ENCODE data around the gene ECPAS. TPM values are rescaled to one million over a fixed set of nuclear protein-coding genes. Genes with fewer than 3 reads are reported as not detected.

Gene ECPAS
- total RNA-seq, 1 experiment from 2014 or later, result 106 TPM

DNA sequence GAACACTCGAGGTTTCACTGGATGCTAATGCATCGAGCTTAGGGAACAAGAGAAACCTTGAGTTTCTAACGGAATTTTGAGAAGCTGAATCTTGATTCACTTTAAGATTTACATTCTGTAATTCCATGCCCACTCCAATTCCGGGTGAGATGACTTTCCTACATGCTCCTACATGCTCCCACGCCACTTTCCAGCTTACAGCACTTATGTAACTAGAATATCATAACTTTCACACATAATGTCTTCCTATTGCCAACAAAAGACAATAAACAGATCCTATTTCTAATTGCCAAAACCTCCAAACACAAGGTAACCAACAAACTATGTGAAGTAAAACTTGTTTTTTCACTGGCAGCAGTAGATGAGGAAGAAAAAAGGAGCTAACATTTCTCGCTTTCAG is 72.9 kb downstream of the ECPAS start:
- H2BK120ac ChIP-seq (ENCODE audit: low read depth, low read length, poor library complexity, severe bottlenecking), result no peak overlapping the region
- H3K79me2 ChIP-seq (ENCODE audit: insufficient read depth, low read length), result no peaks in the 10 kb centered on the region
- H4K91ac ChIP-seq (ENCODE audit: insufficient read length, low read depth, low read length), result no peak overlapping the region
- no peak overlapping the region; a peak in 2 of 7 replicates for H3K27ac Mint-ChIP-seq
- WGBS (ENCODE audit: extremely low coverage, insufficient read length, low lambda C conversion rate), result no CpG with 5 or more reads among the region's 6 CpGs
- no peak overlapping the region for H2BK5ac ChIP-seq (ENCODE audit: insufficient read length, low read length)
- no peak overlapping the region for H2BK12ac ChIP-seq (ENCODE audit: insufficient read length, low read depth, low read length)
- peaks cover 53 to 82% (median 80%) of the 10 kb centered on the region in 3 experiments for H3K36me3 Mint-ChIP-seq (ENCODE audit: insufficient read depth in 1 of 3, low read depth in 3 of 3)
- no peaks in the 10 kb centered on the region for H4K20me1 ChIP-seq (ENCODE audit: control insufficient read depth, insufficient read depth, insufficient read length)
- H3K4me1 Mint-ChIP-seq, result peaks cover 8 to 14% of the 10 kb centered on the region in 2 experiments
- H4K5ac ChIP-seq (ENCODE audit: insufficient read length, low read depth, low read length), result no peak overlapping the region
- H3K27me3 Mint-ChIP-seq (ENCODE audit: low read depth), result no peaks in the 10 kb centered on the region
- peaks cover 0 to 4% of the 10 kb centered on the region in 2 experiments; a peak in 2 of 5 replicates for H3K9me3 Mint-ChIP-seq
- H3K27me3 ChIP-seq (ENCODE audit: insufficient read depth, low read length), result no peaks in the 10 kb centered on the region
- no peak overlapping the region for H2AFZ ChIP-seq (ENCODE audit: low read length)
- no peak overlapping the region for H2BK15ac ChIP-seq (ENCODE audit: low read depth, low read length)
- no peak overlapping the region for H3K56ac ChIP-seq (ENCODE audit: insufficient read length, low read depth, low read length)
- H3K27ac ChIP-seq (ENCODE audit: insufficient read length, low read depth, low read length), result no peak overlapping the region
- TF ChIP-seq CTCF (conservative IDR thresholded peaks at IDR 0.05), result no peak
- H3K4me2 ChIP-seq (ENCODE audit: insufficient read depth, insufficient read length, low read length), result no peak overlapping the region
- H3K9ac ChIP-seq (ENCODE audit: extremely low read depth, insufficient read length, low read length), result no peak overlapping the region
- no peak for DNase-seq
- no peak overlapping the region for H3K18ac ChIP-seq (ENCODE audit: insufficient read length, low read depth, low read length)
- no peak overlapping the region for H2BK20ac ChIP-seq (ENCODE audit: low read depth, low read length, poor library complexity, severe bottlenecking)
- H3K4me1 ChIP-seq (ENCODE audit: insufficient read depth, low read length), result 0 out of 2 replicates have a peak, but pooled peaks cover 5% of the 10 kb centered on the region
- H3K23ac ChIP-seq (ENCODE audit: insufficient read length, low read depth, low read length), result no peak overlapping the region
- no peak overlapping the region for H2AK5ac ChIP-seq (ENCODE audit: insufficient read length, low read length)
- H3T11ph ChIP-seq (ENCODE audit: low read length), result no peak overlapping the region
- no peaks in the 10 kb centered on the region for H3K23me2 ChIP-seq (ENCODE audit: insufficient read length, low read depth, low read length, poor library complexity, severe bottlenecking)
- no peaks in the 10 kb centered on the region for H3K9me3 ChIP-seq (ENCODE audit: control insufficient read depth, low read depth, low read length)
- H4K8ac ChIP-seq (replicated peaks; ENCODE audit: insufficient read length, low read depth, low read length), result no peak overlapping the region
- H3K4ac ChIP-seq (ENCODE audit: low read depth, low read length), result no peak overlapping the region
- H3K4me3 Mint-ChIP-seq, result no peak overlapping the region
- no peaks in the 10 kb centered on the region for H3K79me1 ChIP-seq (ENCODE audit: insufficient read depth, low read depth, low read length, poor library complexity, severe bottlenecking)
- no peak overlapping the region for H3K14ac ChIP-seq (ENCODE audit: insufficient read depth, low read length)
